Activated CD4-positive, CD25-positive, alpha-beta regulatory T cell treated with anti-CD3 and anti-CD28 coated beads, Interleukin-2, amount 50 U/mL, for 24 hours (primary cell): ENCODE data around the gene NELFB.
"Not testable (repeated sequence)": the region's sequence is repeated elsewhere in the genome, so short reads cannot be mapped to it uniquely, and the experiment has no call there.

Experiments used
- ATAC-seq, 2 donors: fragments of 150-1000 bp; cut with Tn5 transposase; one replicate each; pipeline ENCODE4 v1.10.0; 2021; ENCODE audit warnings: mild to moderate bottlenecking in 1 of 2, moderate library complexity in 1 of 2

The NELFB gene

DNA sequence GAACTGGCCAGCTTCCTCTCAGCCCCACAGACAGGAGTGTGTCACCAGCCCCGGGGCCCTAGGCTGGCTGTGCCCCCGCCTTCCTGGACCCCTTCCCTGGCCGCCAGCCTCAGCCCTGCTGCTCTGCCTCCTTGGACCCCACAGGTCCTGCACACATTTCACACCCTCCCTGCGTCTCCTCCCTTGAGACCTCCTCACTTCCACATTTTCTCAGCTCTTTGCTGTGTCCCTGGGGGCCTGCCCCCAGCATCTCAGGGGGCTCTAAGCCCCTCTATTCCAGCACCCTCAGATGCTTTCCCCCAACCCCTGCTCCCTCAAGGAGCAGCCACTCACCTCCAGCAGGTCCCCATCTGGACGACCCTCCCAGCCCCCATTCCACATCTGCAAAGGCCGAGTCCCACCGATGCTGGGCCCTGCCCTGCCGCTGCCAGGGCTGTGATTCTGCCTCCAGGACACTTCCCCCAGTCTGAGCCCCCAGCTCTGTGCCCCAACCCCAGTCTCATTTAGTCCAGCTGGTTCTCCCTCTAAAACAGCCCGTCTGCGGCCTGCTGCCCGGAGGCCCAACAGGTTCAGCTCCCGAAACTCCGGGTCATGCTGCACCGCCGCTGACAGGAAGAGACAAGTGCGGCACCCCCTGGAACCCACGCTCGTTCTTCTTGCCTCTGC, 20.2 kb upstream of the NELFB start:
- no peak for ATAC-seq

DNA sequence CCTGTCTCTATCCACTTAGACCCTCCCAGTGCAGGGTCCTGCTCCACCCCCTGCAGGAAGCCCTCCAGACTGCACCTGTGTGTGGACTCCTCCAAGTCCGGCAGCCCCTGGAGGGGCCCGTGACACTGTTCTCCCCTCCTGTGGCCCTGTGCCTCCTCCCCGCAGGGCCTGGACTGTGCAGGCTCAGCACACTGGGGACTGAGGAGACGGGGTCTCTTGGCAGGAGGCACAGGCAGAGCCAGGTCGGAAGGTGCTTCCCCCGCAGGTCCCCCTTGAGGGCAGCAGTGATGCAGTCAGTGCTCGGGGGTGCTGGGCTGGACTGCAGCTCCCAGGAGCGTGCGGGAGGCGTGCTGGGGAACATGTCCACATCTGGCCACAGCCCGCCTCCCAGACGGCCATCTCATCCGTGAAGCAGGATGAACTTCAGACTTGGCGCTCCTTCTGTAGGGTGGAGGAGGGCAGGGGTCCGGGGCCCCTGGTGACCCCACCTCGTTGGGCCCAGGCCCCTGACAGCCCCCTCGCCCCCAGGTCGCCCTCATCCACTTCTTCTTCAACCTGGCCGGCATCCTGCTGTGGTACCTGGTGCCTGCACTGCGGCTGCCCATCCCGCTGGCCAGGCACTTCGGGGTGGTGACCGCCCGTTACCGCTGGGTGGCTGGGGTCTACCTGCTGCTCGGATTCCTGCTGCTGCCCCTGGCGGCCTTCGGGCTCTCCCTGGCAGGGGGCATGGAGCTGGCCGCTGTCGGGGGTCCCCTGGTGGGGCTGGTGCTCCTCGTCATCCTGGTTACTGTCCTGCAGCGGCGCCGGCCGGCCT, 19.5 kb upstream of the NELFB start:
- no peak for ATAC-seq

DNA sequence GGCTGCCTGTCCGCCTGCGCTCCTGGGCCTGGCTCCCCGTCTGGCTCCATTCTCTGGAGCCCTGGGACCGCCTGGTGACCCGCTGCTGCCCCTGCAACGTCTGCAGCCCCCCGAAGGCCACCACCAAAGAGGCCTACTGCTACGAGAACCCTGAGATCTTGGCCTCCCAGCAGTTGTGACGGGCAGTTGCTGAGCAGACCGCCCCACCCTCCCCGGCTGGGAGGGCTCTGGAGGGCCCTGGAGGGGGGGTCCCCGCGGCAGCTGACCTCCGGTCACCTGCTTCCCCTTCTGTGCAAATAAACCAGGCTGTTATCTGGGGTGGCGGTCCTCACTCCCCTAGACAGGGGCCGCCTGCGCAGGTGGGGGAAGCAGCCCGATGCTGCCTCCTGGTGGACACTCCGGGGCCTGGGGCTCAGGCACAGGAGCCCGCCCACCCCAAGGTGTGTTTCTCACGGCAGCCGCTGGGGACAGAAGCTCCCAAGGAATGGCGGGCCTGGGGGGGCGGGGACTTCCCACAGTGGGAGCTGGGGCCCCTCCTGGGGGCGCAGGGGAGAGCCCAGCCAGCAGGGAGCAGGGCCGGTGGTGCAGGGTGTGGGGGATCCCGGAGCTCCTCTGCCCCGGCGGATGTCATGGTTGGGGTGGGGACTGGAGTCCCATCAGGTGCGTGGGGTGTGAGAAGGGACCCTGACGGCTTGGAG, 18.7 kb upstream of the NELFB start:
- ATAC-seq, result peak; percentile 25 to 27

DNA sequence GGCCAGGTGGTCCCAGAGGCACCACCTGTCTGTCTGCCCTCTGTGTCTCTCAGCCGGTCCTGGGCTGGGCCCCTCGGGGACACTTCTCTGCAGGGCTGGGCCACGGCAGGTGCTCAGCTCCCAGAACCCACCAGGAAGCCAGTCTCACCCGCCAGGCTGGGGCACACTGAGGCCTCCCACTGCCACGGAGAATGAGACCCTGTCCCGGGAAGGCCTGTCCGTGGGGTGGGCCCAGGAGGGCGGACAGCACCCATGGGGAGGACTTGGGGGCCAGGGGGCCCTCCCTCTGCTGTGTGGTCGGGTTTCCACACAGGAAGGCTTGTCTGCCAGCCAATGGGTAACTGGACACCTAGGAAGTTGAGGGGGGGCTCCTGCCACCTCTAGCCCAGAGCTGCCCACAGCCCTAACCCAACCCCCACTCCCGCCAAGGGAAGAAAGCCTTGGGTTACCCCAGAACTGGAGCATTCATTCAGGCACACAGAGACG, 18.1 kb upstream of the NELFB start:
- no peak for ATAC-seq

DNA sequence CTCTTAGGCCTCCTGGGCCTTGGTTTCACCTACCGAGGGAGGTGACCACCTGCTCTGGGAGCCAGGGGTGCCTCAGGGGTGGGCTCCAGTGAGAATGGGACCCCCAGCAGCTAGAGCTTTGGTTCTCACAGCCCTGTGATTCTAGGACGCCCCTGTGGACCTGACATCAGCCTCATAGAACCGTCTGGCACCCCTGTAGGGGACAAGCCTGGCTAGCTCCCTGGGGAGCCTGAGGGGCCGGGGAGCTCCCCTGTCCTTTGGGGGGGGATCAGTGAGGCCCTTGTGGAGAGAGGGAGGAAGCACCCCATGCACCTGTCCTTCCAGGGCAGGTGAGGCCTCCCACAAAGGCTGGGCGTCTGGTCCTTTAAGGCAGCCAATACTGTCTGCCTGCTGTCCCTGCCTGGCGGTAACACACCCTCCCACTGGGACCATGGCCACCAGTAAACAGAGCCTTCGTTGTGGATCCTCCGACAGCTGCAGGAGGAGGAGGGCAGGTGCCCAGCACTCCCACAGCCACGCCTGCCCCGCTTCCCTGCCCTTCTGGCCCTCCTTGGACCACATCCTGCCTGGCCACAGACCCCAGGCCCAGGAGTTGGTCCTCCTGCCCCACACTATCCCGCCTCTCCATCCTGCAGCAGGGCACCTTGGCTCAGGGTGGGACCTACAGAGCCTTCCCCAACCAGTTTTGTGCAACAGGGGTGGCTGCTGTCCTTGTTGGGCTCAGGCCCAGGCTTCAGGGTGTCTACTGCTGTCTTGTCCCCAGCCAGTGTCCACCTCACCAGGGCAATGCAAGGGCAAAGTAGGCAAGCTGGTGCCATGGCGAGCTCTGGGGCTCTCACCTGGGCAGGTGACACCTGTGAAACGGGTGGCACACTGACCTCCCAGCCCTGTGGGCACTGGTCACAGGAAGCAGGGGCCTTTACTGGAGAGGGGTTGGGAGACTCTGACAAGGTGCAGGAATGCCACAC, 17.1 kb upstream of the NELFB start:
- no peak for ATAC-seq

DNA sequence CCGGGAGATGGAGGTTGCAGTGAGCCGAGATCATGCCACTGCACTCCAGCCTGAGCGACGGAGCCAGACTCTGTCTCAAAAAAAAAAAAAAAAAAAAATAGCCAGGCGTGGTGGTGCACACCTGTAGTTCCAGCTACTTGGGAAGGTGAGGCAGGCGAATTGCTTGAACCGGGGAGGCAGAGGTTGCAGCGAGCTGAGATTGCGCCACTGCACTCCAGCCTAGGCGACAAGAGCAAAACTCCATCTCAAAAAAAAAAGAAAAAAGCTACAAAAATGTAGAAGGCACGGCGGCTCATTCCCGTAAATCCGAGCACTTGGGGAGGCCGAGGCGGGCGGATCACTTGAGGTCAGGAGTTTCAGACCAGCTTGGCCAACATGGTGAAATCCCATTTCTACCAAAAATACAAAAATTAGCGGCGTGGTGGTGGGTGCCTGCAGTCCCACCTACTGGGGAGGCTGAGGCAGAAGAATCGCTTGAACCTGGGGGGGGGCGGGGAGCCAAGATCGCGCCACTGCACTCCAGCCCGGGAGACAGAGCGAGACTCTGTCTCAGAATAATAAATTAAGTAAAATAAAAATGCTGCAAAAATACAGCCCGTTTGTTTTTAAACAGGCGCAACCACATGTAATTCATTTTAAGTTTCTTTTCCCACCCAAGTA, 15.5 kb upstream of the NELFB start:
- ATAC-seq, result not testable (repeated sequence)

DNA sequence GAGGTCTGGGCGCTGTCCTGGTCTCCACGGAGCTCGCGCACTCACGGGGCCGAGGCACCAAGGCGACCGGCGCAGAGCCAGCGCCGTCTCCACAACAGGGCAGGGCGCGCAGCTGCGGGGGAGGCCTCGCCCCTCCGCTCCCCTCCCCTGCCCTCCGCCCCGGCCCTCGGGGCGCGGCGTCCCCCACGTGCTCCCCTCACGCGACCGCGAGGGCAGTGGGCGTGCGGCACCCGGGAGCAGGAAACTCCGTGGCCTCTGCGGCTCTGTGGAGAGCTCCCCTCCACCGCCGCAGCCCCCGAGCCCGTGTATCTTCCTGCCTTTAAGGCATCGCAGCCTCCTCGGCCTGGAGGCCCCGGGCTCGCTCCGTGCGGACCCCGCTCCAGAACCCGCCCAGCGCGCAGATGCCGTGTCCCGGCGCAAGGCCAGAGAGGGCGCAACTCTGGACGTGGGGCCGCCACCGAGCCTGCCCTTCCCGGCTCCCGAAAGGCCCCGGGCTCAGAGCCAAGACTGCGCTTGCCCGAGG, 14.7 kb upstream of the NELFB start:
- ATAC-seq, result peak; percentile 21 to 31

DNA sequence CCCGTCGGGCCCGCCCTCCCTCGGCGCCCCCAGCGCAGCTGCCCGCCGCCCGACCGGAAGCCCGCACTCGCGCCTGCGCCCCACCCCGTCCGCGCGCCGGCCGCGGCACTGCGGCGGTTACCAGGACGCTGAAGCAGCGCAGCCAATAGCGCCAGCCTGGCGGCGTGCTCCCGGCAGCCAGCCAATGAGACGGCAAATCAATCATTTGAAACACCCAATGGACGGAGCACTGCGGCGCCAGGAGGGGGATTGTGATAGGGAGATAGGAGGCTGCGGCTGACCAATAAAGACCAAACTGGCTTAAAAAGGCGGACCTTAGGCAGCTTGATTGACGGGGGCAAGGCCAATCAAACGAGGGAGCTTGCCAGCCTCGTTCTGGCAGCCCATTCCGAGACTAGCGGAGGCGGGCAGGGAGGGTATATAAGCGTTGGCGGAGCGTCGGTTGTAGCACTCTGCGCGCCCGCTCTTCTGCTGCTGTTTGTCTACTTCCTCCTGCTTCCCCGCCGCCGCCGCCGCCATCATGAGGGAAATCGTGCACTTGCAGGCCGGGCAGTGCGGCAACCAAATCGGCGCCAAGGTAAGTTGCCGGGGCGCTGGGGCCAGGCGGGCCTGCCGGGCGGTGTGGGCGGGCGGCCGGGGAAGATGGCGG, 14.2 kb upstream of the NELFB start, which contains the start of gene TUBB4B:
Gene TUBB4B, plus strand, starts transcription at position 447 of the 649 bp plus-strand sequence. Its CDS starts 74 bp downstream, at position 521.
- ATAC-seq, result peak; percentile 85 to 86

DNA sequence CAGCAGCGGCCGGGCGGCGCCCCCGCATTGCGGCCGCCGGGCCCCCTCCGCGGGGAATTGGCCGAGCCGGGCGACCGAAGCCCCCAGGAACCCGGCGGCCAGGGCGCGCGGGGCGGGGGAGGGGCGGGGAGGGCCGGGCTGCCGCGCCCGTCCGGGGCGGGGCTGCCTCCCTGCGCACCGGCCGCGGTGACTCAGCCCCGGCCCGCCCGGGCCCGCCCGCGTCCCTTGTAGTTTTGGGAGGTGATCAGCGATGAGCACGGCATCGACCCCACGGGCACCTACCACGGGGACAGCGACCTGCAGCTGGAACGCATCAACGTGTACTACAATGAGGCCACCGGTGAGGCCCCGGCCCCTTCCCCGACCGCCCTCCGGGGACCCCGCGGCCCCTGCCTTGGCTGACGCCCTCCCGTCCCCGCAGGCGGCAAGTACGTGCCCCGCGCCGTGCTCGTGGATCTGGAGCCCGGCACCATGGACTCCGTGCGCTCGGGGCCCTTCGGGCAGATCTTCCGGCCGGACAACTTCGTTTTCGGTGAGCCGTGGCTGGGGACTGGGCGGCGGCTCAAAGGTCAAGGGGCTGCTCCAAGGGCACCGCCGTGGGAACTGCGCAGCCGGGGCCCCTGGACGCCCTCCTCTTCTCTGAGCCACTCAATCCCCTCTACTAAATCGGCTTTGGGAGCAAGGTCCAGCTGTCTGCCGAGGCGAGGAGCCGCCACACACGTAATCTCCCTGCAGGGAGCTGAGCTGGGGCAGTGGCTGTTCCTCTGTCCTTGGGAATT, 13.4 kb upstream of the NELFB start:
- ATAC-seq, result peak; percentile 17 to 21

DNA sequence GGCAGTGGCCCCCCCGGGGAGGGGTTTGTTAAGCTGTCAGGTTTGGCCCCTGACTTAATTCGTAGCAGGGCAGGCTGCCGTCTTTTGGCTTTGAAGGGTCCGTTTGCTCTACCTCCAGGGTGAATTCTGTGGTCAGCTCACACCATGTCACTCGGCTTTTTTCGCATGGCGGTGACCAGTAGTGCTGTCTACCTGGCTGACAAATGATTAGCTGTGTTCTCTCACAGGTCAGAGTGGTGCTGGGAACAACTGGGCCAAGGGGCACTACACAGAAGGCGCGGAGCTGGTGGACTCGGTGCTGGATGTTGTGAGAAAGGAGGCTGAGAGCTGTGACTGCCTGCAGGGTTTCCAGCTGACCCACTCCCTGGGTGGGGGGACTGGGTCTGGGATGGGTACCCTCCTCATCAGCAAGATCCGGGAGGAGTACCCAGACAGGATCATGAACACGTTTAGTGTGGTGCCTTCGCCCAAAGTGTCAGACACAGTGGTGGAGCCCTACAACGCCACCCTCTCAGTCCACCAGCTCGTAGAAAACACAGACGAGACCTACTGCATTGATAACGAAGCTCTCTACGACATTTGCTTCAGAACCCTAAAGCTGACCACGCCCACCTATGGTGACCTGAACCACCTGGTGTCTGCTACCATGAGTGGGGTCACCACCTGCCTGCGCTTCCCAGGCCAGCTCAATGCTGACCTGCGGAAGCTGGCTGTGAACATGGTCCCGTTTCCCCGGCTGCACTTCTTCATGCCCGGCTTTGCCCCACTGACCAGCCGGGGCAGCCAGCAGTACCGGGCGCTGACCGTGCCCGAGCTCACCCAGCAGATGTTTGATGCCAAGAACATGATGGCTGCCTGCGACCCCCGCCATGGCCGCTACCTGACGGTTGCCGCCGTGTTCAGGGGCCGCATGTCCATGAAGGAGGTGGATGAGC, 12.6 kb upstream of the NELFB start:
- no peak for ATAC-seq

DNA sequence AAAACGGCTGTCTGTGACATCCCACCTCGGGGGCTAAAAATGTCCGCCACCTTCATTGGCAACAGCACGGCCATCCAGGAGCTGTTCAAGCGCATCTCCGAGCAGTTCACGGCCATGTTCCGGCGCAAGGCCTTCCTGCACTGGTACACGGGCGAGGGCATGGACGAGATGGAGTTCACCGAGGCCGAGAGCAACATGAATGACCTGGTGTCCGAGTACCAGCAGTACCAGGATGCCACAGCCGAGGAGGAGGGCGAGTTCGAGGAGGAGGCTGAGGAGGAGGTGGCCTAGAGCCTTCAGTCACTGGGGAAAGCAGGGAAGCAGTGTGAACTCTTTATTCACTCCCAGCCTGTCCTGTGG, 11.9 kb upstream of the NELFB start:
- not testable (repeated sequence) for ATAC-seq

DNA sequence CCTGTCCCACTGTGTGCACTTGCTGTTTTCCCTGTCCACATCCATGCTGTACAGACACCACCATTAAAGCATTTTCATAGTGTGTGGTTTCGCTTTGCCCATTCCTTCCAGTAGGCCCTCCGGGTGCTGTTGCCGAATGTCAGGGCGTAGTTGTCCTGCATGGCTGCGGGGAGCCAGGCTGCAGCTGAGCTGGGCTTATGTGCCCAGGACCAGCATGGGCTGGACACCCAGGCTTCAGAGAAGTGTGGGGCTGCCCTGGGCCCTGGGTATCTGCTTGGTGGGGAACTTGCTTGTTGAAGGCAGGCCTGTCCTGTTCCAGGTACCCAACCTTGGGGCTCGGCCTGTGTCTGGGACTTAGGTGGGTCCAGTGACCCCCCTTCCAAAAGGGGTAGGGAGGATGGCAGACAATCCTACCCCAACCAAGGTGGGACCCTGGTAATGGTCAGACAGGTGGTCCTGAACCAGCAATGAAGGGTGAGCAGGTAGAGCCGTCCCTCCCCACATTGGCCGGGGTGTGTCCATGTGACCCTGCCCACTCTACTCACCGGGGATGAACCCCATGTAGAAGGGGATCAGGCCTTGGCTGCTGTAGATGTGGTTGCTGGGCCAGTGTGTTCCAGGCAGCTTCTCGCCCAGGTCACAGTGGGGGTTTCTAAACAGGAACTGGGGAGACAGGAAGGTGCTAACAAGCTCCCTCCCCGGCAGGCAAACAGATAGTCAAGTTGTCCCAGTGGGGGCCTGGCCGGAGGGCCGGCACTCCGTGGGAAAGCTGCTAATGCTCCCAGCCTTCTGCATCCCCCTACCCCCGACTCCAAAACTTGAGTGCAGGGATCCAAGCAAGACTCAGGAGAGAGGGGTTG, 11.3 kb upstream of the NELFB start:
- ATAC-seq, result no peak

DNA sequence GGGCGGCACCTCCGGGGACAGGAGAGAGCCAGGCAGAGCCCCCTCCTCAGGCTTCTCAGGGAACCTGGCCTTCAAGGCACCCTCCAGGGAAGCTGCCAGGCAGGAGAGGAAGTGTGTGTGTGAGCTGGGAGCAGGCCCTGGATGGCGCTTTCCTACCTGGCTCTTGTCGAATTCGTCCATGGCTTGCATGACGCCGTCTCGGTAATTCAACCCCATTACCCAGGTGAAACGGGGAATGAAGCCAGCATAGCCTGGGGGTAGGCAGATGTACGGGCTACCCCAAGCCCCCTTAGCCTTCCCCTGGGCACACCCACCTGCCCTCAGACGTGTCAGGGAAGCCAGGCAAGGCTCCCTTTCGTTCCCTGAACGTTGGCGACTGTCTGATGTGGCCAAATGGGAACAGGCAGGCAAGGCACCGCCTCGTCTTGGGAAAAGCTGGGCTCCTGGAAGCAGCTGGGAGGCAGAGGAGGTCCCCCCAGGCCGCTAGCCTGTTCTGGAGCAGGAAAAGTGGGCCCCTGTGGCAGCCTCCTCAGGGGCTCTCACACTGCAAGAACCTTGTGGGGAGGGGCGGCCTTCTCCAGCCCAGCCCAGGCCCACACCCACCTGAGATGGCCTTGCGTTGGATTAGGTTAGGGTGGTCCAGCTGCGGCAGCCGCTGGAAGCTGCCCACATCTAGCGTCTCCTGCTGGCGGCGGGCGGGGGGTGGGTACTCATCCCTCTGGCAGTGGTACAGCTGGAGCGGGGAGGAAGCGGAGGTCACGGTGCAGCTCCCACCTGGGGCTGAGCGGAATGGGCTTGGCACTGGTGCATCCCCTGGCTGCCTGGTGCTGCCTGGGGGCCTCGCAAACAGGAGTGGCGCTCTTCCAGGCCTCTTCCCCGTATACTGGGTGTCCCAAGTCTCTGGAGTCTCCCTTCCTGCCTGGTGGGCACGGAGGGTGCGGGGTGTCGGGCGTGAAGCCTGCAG, 10.4 kb upstream of the NELFB start:
- ATAC-seq, result no peak

DNA sequence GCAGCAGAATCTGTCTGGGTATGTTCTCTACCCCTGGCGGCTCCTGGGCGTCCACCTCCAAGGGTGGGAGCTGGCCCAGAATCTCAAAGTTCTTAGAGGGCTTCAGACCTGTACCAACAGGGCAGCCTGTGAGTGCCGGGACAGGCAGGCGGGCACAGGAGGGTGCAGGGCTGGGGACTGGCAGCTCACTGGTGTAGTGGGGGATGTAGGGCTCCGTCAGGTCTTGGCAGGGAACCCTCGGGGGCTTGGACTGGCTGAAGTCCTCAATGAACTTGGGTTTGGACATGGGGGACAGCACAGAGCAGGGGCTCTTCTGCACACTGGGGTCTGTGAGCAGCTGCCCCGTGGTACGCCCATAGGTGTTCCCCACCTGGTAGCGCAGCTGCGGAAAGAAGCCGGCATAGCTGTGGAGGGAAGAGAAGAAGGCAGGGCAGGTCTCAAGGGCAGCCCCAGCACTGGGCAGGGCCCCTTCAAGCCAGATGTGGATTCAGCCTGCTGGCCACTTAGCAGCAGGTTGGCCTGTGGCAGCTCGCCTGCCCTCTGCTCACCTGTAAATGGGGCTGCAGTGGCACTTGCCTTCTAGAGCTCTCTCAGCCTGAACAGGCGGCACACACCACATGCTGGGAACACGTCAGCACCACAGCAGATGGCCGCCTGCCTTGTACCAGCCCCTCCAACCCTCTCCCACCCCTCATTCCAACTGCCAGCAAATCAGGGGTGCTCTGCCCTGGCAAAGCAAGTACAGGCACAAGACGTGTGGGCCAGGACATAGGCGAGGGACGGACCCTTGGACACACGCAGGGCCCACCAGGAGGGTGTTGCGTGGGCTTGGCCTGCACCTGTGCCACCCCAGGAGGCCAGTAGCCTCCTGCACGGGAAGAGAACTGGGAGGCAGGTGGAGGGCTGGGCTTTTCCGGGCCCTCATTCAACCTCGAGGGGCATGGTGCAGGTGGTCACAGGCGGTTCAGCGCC, 9.4 kb upstream of the NELFB start:
- no peak for ATAC-seq
